GM18499 (cell line): ENCODE measurements around the gene HOXC9.

Source experiments
- ATAC-seq: cut with Tn5 transposase; IDR thresholded peaks from one replicate; pipeline ENCODE4 v1.9.1; 2021; ENCODE audit warnings: moderate number of reproducible peaks; ENCODE audit not compliant: insufficient read depth, unreplicated experiment

HOXC9 gene

GRCh38 chr12:53974084-53975063 lies 25.6 kb upstream of the HOXC9 start, which contains the start of gene HOTAIR:
Gene HOTAIR (minus strand): TSS chr12:53974954.
- ATAC-seq, result no peak

- no peak for ATAC-seq
Observed at GRCh38 chr12:53975064-53975471, 24.9 kb upstream of the HOXC9 start.

GRCh38 chr12:53975479-53976152 lies 24.3 kb upstream of the HOXC9 start:
- ATAC-seq, result no peak

- no peak for ATAC-seq
Observed at GRCh38 chr12:53976172-53976822, 23.7 kb upstream of the HOXC9 start.

GRCh38 chr12:53976823-53977595 lies 23.0 kb upstream of the HOXC9 start:
- no peak for ATAC-seq

- ATAC-seq, result no peak
Observed at GRCh38 chr12:53977596-53978445, 22.1 kb upstream of the HOXC9 start.

GRCh38 chr12:53978477-53979356 lies 21.2 kb upstream of the HOXC9 start:
- ATAC-seq, result no peak

- ATAC-seq, result no peak
Observed at GRCh38 chr12:53980104-53980801, 19.7 kb upstream of the HOXC9 start.

GRCh38 chr12:53980802-53981496 lies 19.0 kb upstream of the HOXC9 start:
- no peak for ATAC-seq

GRCh38 chr12:53981634-53982565 lies 18.1 kb upstream of the HOXC9 start:
- no peak for ATAC-seq

- no peak for ATAC-seq
Observed at GRCh38 chr12:53982648-53983567, 17.1 kb upstream of the HOXC9 start.

GRCh38 chr12:53983568-53983949 lies 16.4 kb upstream of the HOXC9 start:
- ATAC-seq, result no peak

GRCh38 chr12:53983950-53984572 lies 15.9 kb upstream of the HOXC9 start:
- ATAC-seq, result no peak

- ATAC-seq, result no peak
Observed at GRCh38 chr12:53984901-53985691, 14.9 kb upstream of the HOXC9 start, which contains the start of gene HOXC10. Gene HOXC10 (plus strand): TSS chr12:53985146. CDS start chr12:53985260, 114 bp downstream.
